ENCODE measurements around the gene ADAMTS10. TPM values are rescaled to one million over a fixed set of nuclear protein-coding genes. Genes with fewer than 3 reads are reported as not detected.

ADAMTS10 gene
- total RNA-seq, 1 donor from 2014 or later: 58.7 TPM

GRCh38 chr19:8531470-8531869 lies 79.0 kb downstream of the ADAMTS10 start:
- DNase-seq (ENCODE audit: low spot score): no peak
- no peak overlapping the region for H3K4me3 Mint-ChIP-seq (ENCODE audit: unreplicated experiment)
- no peak overlapping the region for H3K27ac Mint-ChIP-seq (ENCODE audit: unreplicated experiment)
- TF ChIP-seq, protein P1, sequence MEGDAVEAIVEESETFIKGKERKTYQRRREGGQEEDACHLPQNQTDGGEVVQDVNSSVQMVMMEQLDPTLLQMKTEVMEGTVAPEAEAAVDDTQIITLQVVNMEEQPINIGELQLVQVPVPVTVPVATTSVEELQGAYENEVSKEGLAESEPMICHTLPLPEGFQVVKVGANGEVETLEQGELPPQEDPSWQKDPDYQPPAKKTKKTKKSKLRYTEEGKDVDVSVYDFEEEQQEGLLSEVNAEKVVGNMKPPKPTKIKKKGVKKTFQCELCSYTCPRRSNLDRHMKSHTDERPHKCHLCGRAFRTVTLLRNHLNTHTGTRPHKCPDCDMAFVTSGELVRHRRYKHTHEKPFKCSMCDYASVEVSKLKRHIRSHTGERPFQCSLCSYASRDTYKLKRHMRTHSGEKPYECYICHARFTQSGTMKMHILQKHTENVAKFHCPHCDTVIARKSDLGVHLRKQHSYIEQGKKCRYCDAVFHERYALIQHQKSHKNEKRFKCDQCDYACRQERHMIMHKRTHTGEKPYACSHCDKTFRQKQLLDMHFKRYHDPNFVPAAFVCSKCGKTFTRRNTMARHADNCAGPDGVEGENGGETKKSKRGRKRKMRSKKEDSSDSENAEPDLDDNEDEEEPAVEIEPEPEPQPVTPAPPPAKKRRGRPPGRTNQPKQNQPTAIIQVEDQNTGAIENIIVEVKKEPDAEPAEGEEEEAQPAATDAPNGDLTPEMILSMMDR (IDR thresholded peaks at IDR 0.05; ENCODE audit: unreplicated experiment): no peak
- peaks cover 7% of the 10 kb centered on the region for H3K4me1 Mint-ChIP-seq (ENCODE audit: unreplicated experiment)
- H3K9me3 Mint-ChIP-seq (ENCODE audit: unreplicated experiment): no peaks in the 10 kb centered on the region
- H3K27me3 Mint-ChIP-seq (ENCODE audit: unreplicated experiment): peaks cover 10% of the 10 kb centered on the region
- peaks cover 18% of the 10 kb centered on the region for H3K36me3 Mint-ChIP-seq (ENCODE audit: low read depth, unreplicated experiment)

Other genes with a start within 250 kb of the ADAMTS10 start
- gene ANGPTL4, start 246.6 kb downstream of the ADAMTS10 start, total RNA-seq (ENCODE audit: unreplicated experiment): 14.3 TPM
- 130 TPM for gene RAB11B, start 220.4 kb downstream of the ADAMTS10 start, total RNA-seq (ENCODE audit: unreplicated experiment)
- gene MARCHF2, start 197.4 kb downstream of the ADAMTS10 start, total RNA-seq (ENCODE audit: unreplicated experiment): 58.2 TPM
- gene HNRNPM, start 165.7 kb downstream of the ADAMTS10 start, total RNA-seq (ENCODE audit: unreplicated experiment): 223 TPM
- not detected for gene PRAM1, start 108.1 kb downstream of the ADAMTS10 start, total RNA-seq (ENCODE audit: unreplicated experiment)
- 22.9 TPM for gene ZNF414, start 96.5 kb downstream of the ADAMTS10 start, total RNA-seq (ENCODE audit: unreplicated experiment)
- 3.2 TPM for gene MYO1F, start 33.3 kb downstream of the ADAMTS10 start, total RNA-seq (ENCODE audit: unreplicated experiment)
- gene NFILZ, start 19.9 kb upstream of the ADAMTS10 start, total RNA-seq (ENCODE audit: unreplicated experiment): not detected
- not detected for gene ACTL9, start 88.1 kb upstream of the ADAMTS10 start, total RNA-seq (ENCODE audit: unreplicated experiment)
- gene OR2Z1, start 110.9 kb upstream of the ADAMTS10 start, total RNA-seq (ENCODE audit: unreplicated experiment): not detected
- not detected for gene ZNF558, start 221.6 kb upstream of the ADAMTS10 start, total RNA-seq (ENCODE audit: unreplicated experiment)
- gene MBD3L1, start 221.7 kb upstream of the ADAMTS10 start, total RNA-seq (ENCODE audit: unreplicated experiment): not detected